Esophagus muscularis mucosa (tissue), 3 donors: ENCODE measurements around the gene BMP2.

Source experiments
- POLR2A ChIP-seq: fragments of 450-650 bp; IDR thresholded peaks from one replicate; pipeline ENCODE4 v1.6.1; 2017; ENCODE audit warnings: antibody characterized with exemption, moderate library complexity, mild to moderate bottlenecking, low read depth
- POLR2AphosphoS5 ChIP-seq, 2 donors: sonication (generic); formaldehyde crosslinking; IDR thresholded peaks; one replicate each; pipeline ENCODE4 v1.6.1; 2017; ENCODE audit warnings: antibody characterized with exemption in 2 of 2
- TF ChIP-seq, protein P1 (sequence below), 3 experiments: fragments of 200-600 bp in 2 of 3; fragments of 450-650 bp in 1 of 3; sonication (generic) in 2 of 3; IDR thresholded peaks; one replicate each; pipeline ENCODE4 v1.5.1; 2017 to 2019; ENCODE audit warnings: antibody characterized with exemption in 3 of 3, mild to moderate bottlenecking in 2 of 3, moderate library complexity in 1 of 3

DNA sequence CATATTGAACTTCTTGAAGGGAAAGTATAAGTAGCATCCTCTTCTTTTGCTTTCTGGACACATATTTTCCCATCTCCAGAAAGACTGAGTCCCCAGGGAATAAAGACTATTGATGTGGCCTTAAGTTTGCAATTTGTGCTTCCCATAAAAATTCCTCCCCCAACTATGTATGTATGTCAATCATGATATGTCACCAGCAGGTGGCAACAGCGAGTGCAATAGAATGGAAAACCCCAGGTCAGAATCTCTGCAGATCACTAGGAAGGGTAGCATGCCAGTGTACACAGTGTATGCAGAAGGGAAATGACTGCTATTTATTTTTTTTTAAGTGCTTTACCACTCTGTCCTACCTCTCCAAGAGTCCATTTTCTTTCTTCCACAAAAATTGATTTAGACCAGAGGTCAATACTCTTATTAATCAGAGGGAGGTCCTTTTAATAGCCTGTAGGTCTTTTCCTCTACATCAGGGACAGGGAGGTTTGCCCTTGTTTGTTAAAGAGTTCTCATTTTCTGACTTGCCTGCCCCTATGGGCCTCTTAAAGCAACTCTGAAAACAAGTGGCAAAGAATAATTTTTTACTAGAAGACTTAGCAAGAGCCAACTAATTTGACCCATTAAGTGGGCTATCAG is 61.4 kb downstream of the BMP2 start:
- no peak for TF ChIP-seq POLR2AphosphoS5 (IDR thresholded peaks at IDR 0.05)
- TF ChIP-seq, protein P1, sequence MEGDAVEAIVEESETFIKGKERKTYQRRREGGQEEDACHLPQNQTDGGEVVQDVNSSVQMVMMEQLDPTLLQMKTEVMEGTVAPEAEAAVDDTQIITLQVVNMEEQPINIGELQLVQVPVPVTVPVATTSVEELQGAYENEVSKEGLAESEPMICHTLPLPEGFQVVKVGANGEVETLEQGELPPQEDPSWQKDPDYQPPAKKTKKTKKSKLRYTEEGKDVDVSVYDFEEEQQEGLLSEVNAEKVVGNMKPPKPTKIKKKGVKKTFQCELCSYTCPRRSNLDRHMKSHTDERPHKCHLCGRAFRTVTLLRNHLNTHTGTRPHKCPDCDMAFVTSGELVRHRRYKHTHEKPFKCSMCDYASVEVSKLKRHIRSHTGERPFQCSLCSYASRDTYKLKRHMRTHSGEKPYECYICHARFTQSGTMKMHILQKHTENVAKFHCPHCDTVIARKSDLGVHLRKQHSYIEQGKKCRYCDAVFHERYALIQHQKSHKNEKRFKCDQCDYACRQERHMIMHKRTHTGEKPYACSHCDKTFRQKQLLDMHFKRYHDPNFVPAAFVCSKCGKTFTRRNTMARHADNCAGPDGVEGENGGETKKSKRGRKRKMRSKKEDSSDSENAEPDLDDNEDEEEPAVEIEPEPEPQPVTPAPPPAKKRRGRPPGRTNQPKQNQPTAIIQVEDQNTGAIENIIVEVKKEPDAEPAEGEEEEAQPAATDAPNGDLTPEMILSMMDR (IDR thresholded peaks at IDR 0.05): peak; percentile 34 to 66 (median 59)
- TF ChIP-seq POLR2A: no peak
